Right hindlimb (tissue), 1 donor: ENCODE data around the gene NACC2.

Source experiments
- DNase-seq: peaks from one replicate; pipeline ENCODE4 v3.0.0-alpha.2; 2018

Gene NACC2

GRCh38 chr9:136091582-136092352 lies 3.3 kb downstream of the NACC2 start:
- DNase-seq = no peak

DNA sequence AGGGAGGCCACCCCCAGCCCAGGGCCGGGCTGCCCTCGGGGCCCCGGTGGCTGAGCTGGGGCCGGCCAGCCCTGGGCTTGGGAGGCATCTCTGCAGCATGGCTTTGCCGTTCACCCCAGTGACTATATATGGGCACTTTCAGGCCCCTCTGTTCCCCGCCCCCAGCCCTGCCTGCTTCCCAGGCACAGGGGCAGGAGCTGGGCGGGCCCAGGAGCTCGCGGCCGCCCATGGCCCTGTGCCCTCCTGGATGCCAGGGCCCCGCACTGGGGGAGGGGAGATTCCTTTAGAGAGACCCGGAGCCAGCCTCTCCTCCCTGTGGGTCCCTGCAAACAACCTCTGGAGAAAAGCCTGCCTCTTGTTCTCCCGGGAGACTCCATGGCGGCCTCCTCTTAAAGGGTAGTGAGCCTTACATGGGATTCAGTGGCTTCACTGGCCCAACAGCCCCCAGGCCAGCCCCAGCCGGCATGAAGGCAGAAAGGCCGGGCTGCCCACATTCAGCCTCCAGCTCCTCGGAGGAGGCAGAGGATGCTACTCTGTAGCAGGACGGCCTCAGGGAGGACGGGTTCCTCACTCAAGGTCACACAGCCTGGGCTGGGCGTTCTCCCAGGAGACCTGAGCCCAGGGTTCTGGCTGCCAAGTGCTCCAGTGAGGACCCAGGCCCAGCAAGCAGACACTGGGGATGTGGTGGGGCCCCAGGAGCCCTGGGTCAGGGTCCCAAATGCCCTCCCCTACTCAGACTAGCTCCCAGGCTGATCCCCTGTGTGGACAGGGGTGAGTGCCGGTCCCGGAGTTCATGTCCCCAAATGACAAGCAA lies 4.1 kb downstream of the NACC2 start:
- peak; percentile 21 for DNase-seq

DNA sequence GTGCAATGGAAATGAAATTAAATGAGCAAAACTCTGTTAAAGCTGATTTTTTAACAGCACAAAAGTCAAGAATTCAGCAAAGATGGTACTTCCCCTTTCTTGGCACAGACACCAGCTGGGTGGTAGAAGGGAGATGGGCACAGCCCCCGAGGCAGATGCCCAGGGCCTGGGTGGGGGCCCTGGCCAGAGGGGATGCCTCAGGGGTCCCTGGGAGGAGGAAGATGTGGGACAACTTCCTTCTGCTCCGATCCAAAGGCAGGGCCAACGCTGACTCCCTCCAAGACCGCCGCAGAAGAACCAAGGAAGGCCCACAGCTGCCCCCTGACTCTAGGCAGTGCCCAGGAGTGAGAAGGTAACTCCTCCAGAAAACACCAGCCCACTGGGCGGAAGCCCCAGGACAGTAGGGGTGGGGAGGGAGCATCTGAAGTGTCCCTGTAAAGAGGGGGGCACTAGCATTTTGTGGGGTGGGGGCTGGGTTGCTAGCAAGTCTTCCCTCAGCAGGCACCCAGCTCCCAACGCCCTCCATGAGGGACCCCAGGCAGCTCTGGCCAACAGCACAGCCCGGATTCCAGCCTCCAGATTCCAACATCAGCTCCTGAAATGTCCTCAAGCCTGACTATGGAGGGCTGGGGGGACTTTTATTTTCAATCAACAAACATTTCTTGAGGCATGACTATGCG lies 4.9 kb downstream of the NACC2 start:
- peak; percentile 9 for DNase-seq

GRCh38 chr9:136089697-136090045 lies 5.4 kb downstream of the NACC2 start:
- DNase-seq = no peak

GRCh38 chr9:136088939-136089696 lies 6.0 kb downstream of the NACC2 start:
- peak; percentile 23 for DNase-seq

- DNase-seq = no peak
Observed at GRCh38 chr9:136088481-136088938, 6.6 kb downstream of the NACC2 start.

GRCh38 chr9:136087741-136088480 lies 7.2 kb downstream of the NACC2 start:
- no peak for DNase-seq

DNA sequence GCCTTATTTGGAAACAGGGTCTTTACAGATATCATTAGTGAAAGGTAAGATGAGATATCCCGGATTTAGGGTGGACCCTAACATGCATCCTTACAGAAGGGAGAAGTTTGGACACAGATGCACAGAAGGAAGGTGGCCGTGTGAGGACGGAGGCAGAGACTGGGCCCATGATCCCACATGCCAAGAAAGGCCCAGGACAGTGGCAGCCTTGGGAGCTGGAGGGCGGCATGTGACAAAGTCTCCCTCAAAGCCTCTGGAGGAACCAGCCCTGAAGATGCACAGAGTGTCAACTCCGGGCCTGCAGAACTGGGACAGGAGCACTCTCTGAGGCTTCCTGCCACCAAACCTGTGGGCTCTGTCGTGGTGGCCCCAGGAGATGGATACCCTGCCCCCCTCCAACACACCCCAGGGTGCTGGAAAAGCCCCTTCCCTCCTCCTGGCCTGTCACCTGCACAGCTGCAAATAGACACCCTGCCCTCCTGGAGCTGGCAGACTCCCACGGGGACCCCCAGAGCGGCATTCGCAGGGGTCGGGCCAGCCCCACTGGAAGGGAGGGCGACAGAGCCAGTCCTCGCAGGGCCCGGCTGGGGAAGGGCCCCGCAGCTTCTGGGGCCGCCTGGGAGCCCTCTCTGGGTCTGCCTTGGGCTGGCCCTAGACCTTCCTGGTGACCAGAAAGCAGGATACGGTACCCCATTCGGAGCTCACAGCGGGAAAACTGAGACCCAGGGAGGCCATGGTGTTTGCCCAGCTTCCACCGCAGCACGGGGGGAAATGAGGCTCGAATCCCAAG lies 7.9 kb downstream of the NACC2 start:
- no peak for DNase-seq

GRCh38 chr9:136086213-136086881 lies 8.7 kb downstream of the NACC2 start:
- DNase-seq = no peak

GRCh38 chr9:136085815-136086212 lies 9.3 kb downstream of the NACC2 start:
- DNase-seq = no peak

- DNase-seq = no peak
Observed at GRCh38 chr9:136084063-136084944, 10.8 kb downstream of the NACC2 start.

GRCh38 chr9:136083558-136084062 lies 11.5 kb downstream of the NACC2 start:
- no peak for DNase-seq

- DNase-seq = no peak
Observed at GRCh38 chr9:136082496-136083361, 12.4 kb downstream of the NACC2 start.

GRCh38 chr9:136081826-136082495 lies 13.1 kb downstream of the NACC2 start:
- no peak for DNase-seq

DNA sequence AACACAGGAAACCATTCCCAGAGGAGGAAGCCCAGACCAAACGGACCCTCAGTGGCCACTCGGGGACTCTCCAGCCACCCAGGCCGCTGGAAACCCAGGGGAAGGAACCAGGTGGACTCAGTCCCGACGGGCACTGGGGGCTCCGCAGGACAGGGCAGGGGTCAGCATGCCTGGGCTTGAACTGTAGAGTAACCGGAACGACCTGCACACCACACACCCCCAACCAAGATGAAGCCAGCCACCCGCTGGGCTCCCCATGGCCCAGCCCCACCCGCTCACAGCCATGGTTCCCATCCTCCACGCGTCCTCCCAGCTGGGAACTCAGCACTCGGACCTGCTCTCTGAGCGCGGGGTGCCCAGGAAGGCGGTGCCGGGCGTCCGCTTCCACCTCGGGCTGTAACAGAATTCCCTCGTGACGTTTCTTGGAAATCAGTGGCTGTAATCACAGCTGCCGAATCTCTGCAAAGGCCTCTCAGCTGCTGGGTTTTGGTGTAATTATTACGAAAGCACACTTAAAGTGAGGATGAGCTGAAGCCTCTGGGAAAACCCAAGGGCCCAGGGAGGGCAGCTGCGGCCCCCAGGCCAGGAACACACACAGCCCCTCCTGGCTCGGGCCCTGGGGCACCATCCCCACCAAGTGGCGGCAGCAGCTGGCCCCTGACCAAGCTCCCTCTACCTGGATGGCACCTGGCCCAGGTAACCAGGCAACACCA lies 13.8 kb downstream of the NACC2 start:
- DNase-seq = peak; percentile 56

DNA sequence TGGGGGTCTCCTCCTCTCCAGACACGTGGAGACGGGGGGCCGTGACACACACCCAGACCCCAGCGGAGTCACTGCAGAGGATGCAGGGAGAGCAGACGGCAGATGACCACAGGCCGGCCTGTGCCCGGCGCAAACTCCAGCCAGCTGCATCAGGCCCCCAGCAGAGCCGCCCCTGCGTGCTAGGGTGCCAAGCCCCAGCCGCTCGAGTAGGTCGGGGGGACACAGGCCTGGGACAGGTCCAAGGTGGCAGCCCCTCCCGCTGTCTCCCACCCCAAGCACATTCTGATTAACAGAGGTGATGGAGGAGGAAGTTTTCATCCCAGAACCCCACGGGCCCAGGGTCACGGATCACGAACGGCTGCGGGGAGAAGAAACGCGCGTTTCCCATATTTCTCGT lies 14.4 kb downstream of the NACC2 start:
- DNase-seq = no peak

- no peak for DNase-seq
Observed at GRCh38 chr9:136079916-136080246, 15.2 kb downstream of the NACC2 start.
